HepG2 (cell line): ENCODE measurements around the gene LYZL6. TPM values are rescaled to one million over a fixed set of nuclear protein-coding genes. Genes with fewer than 3 reads are reported as not detected.

ENCODE experiments used
- ETV5 ChIP-seq: IDR thresholded peaks from 2 replicates; pipeline ENCODE4 v1.6.1; 2018; ENCODE audit warnings: missing biosample characterization, missing genetic modification reagents, inconsistent platforms, borderline replicate concordance
- FOXA3 ChIP-seq: IDR thresholded peaks from 2 replicates; pipeline ENCODE4 v1.6.1; 2016; ENCODE audit warnings: missing genetic modification reagents, missing compliant biosample characterization
- FOXJ3 ChIP-seq: sonication (generic); formaldehyde crosslinking; IDR thresholded peaks from 2 replicates; pipeline ENCODE4 v1.4.0; 2020; ENCODE audit warnings: missing genetic modification reagents, mild to moderate bottlenecking, borderline replicate concordance
- FOXK1 ChIP-seq: sonication (generic); formaldehyde crosslinking; IDR thresholded peaks from 2 replicates; pipeline ENCODE4 v1.4.0; 2020; ENCODE audit warnings: low read depth, missing genetic modification reagents, borderline replicate concordance
- FUBP1 ChIP-seq: sonication (generic); formaldehyde crosslinking; IDR thresholded peaks from 2 replicates; pipeline ENCODE4 v1.5.1; 2020; ENCODE audit warnings: missing genetic modification reagents, mild to moderate bottlenecking, borderline replicate concordance
- GATAD1 ChIP-seq: IDR thresholded peaks from 2 replicates; pipeline ENCODE4 v1.6.1; 2016; ENCODE audit warnings: missing genetic modification reagents, missing compliant biosample characterization
- GATAD2A ChIP-seq: IDR thresholded peaks from 2 replicates; pipeline ENCODE4 v1.6.1; 2016
- HNF4A ChIP-seq: sonication (generic); formaldehyde crosslinking; IDR thresholded peaks from 2 replicates; pipeline ENCODE4 v1.4.0; 2020; ENCODE audit warnings: missing genetic modification reagents
- HNF4G ChIP-seq, 2 experiments: sonication (generic) in 1 of 2; formaldehyde crosslinking in 1 of 2; IDR thresholded peaks; 2 replicates each; pipeline versions ENCODE4 v1.4.0 to v1.6.1; 2011 to 2020; ENCODE audit warnings: borderline replicate concordance in 2 of 2, low read depth in 2 of 2, mild to moderate bottlenecking in 2 of 2, low read length in 1 of 2, missing genetic modification reagents in 1 of 2, moderate library complexity in 1 of 2
- HOXD1 ChIP-seq: sonication (generic); formaldehyde crosslinking; IDR thresholded peaks from 2 replicates; pipeline ENCODE4 v1.5.0; 2020; ENCODE audit warnings: missing genetic modification reagents
- KDM4B ChIP-seq: sonication (generic); formaldehyde crosslinking; IDR thresholded peaks from 2 replicates; pipeline ENCODE4 v1.4.0; 2020; ENCODE audit warnings: missing genetic modification reagents
- MED1 ChIP-seq: sonication (generic); formaldehyde crosslinking; IDR thresholded peaks from 2 replicates; pipeline ENCODE4 v1.4.0; 2020; ENCODE audit warnings: missing genetic modification reagents
- MTF2 ChIP-seq: sonication (generic); formaldehyde crosslinking; IDR thresholded peaks from 2 replicates; pipeline ENCODE4 v1.5.0; 2020; ENCODE audit warnings: missing genetic modification reagents, borderline replicate concordance
- MYC ChIP-seq: sonication (generic); formaldehyde crosslinking; IDR thresholded peaks from 2 replicates; pipeline ENCODE4 v1.9.0; 2021; ENCODE audit warnings: missing genetic modification reagents, borderline replicate concordance
- NCOA2 ChIP-seq: sonication (generic); formaldehyde crosslinking; IDR thresholded peaks from 2 replicates; pipeline ENCODE4 v1.8.0; 2022; ENCODE audit warnings: inconsistent platforms
- POGZ ChIP-seq: sonication (generic); formaldehyde crosslinking; IDR thresholded peaks from 2 replicates; pipeline ENCODE4 v1.4.0; 2020; ENCODE audit warnings: mild to moderate bottlenecking, missing genetic modification reagents
- RFX3 ChIP-seq: IDR thresholded peaks from 2 replicates; pipeline ENCODE4 v1.6.1; 2016; ENCODE audit warnings: missing biosample characterization, missing genetic modification reagents
- SMARCC2 ChIP-seq: fragments of 450-650 bp; IDR thresholded peaks from 2 replicates; pipeline ENCODE4 v1.6.1; 2017; ENCODE audit warnings: antibody characterized with exemption, mild to moderate bottlenecking
- TCF12 ChIP-seq, 2 experiments: fragments of 450-650 bp in 1 of 2; sonication (generic) in 1 of 2; formaldehyde crosslinking in 1 of 2; IDR thresholded peaks; 2 replicates each; pipeline versions ENCODE4 v1.6.1 to v1.8.0; 2017 to 2022; ENCODE audit warnings: antibody characterized with exemption in 1 of 2, mild to moderate bottlenecking in 1 of 2, missing genetic modification reagents in 1 of 2, moderate library complexity in 1 of 2
- ZBTB43 ChIP-seq: sonication (generic); formaldehyde crosslinking; conservative IDR thresholded peaks from 2 replicates; pipeline ENCODE4 v1.4.0; 2020; ENCODE audit warnings: missing genetic modification reagents
- ZNF263 ChIP-seq: sonication (generic); formaldehyde crosslinking; IDR thresholded peaks from 2 replicates; pipeline ENCODE4 v1.4.0; 2020; ENCODE audit warnings: missing genetic modification reagents
- ZNF503 ChIP-seq: sonication (generic); formaldehyde crosslinking; IDR thresholded peaks from 2 replicates; pipeline ENCODE4 v1.4.0; 2020; ENCODE audit warnings: missing genetic modification reagents
- ZNF746 ChIP-seq: sonication (generic); formaldehyde crosslinking; IDR thresholded peaks from 2 replicates; pipeline ENCODE4 v1.8.0; 2022; ENCODE audit warnings: mild to moderate bottlenecking, missing genetic modification reagents
- ZNF761 ChIP-seq: sonication (generic); formaldehyde crosslinking; conservative IDR thresholded peaks from 2 replicates; pipeline ENCODE4 v1.4.0; 2020; ENCODE audit warnings: mild to moderate bottlenecking, missing genetic modification reagents
- ZNF768 ChIP-seq: sonication (generic); formaldehyde crosslinking; IDR thresholded peaks from 2 replicates; pipeline ENCODE4 v1.4.0; 2020; ENCODE audit warnings: missing genetic modification reagents
- ZNF773 ChIP-seq: sonication (generic); formaldehyde crosslinking; IDR thresholded peaks from 2 replicates; pipeline ENCODE4 v1.4.0; 2020; ENCODE audit warnings: missing genetic modification reagents, borderline replicate concordance
- ZNF816 ChIP-seq: sonication (generic); formaldehyde crosslinking; IDR thresholded peaks from 2 replicates; pipeline ENCODE4 v1.8.0; 2022; ENCODE audit warnings: missing genetic modification reagents, mild to moderate bottlenecking, borderline replicate concordance
- ZSCAN20 ChIP-seq: sonication (generic); formaldehyde crosslinking; IDR thresholded peaks from 2 replicates; pipeline ENCODE4 v1.4.0; 2020; ENCODE audit warnings: missing genetic modification reagents, mild to moderate bottlenecking, borderline replicate concordance
- polyA plus RNA-seq, 8 experiments: library from polyadenylated mRNA; depleted of rRNA in 3 of 8; stranded (reverse) in 7 of 8; unstranded in 1 of 8; fragments of >200 nt; fragmentation: Illumina TruSeq in 4 of 8; extraction: Trizol in 4 of 8; gene quantifications; 2 replicates each; pipeline versions ENCODE4 v1.2.1 to v1.2.3, GENCODE V29; 2011 to 2016; ENCODE audit warnings: low read depth in 4 of 8, missing spikeins in 1 of 8, mixed read lengths in 1 of 8; ENCODE audit not compliant: insufficient read depth in 1 of 8
- total RNA-seq, 5 experiments: library from RNA; depleted of rRNA; stranded (reverse); fragments of >200 nt; fragmentation: Illumina TruSeq; extraction: Trizol; gene quantifications; 2 replicates each; pipeline ENCODE4 v1.2.3, GENCODE V29; 2016; ENCODE audit warnings: low read depth in 1 of 5

LYZL6 gene
- total and polyA plus RNA-seq, 2 of the 13 experiments (the other 11 are each of a cell fraction or from before 2014, with no cell fraction given), result not detected

GRCh38 chr17:35981908-35982330 is 38.4 kb upstream of the LYZL6 start (continued):
- TF ChIP-seq ZNF816 (CRISPR knock-in tag) (no peak), KDM4B (peak; percentile 64; the same call in 1 of the 2 replicates), HNF4A (CRISPR knock-in tag) (peak; percentile 89), ETV5 (CRISPR knock-in tag) (peak; percentile 29; the same call in 1 of the 2 replicates), FOXK1 (CRISPR knock-in tag) (peak; percentile 73; the same call in 1 of the 2 replicates), GATAD2A (CRISPR knock-in tag) (peak; percentile 85), ZNF768 (CRISPR knock-in tag) (peak; percentile 15; the same call in 1 of the 2 replicates), ZBTB43 (no peak), ZNF773 (CRISPR knock-in tag) (no peak), HNF4G (IDR thresholded peaks at IDR 0.05; ENCODE audit: borderline replicate concordance, low read depth, low read length) (peak; percentile 77), HNF4G (CRISPR knock-in tag; IDR thresholded peaks at IDR 0.05; ENCODE audit: borderline replicate concordance, low read depth) (0 out of 2 replicates have a peak, but pooled peaks have one; percentile 47), POGZ (CRISPR knock-in tag) (peak; percentile 44; the same call in 1 of the 2 replicates), NCOA2 (CRISPR knock-in tag) (peak; percentile 47; the same call in 1 of the 2 replicates), MED1 (CRISPR knock-in tag) (peak; percentile 75), GATAD1 (CRISPR knock-in tag) (peak; percentile 62; the same call in 1 of the 2 replicates), ZNF503 (CRISPR knock-in tag) (0 out of 2 replicates have a peak, but pooled peaks have one; percentile 49), FOXA3 (peak; percentile 66), ZNF746 (CRISPR knock-in tag) (no peak), FUBP1 (CRISPR knock-in tag) (no peak), RFX3 (CRISPR knock-in tag) (no peak), SMARCC2 (no peak), MYC (CRISPR knock-in tag) (peak; percentile 25; the same call in 1 of the 2 replicates), ZNF761 (CRISPR knock-in tag) (no peak), TCF12 (IDR thresholded peaks at IDR 0.05) (no peak), TCF12 (CRISPR knock-in tag; IDR thresholded peaks at IDR 0.05) (no peak), ZSCAN20 (CRISPR knock-in tag) (no peak), HOXD1 (CRISPR knock-in tag) (no peak), MTF2 (no peak), ZNF263 (CRISPR knock-in tag) (peak; percentile 83), FOXJ3 (CRISPR knock-in tag) (peak; percentile 37; the same call in 1 of the 2 replicates)
